ENCODE measurements around the gene NBPF6.

- TF ChIP-seq CTCF (conservative IDR thresholded peaks at IDR 0.05; ENCODE audit: low read depth, low read length) (no peak), EZH2phosphoT487 (IDR thresholded peaks at IDR 0.05; ENCODE audit: borderline replicate concordance, low read length) (no peak)
These were observed 53.1 kb downstream of the NBPF6 start for GRCh38 chr1:108503062-108503733.

Measured in PC-3 (cell line).